CD4-positive, alpha-beta T cell treated with Interleukin-6 at 100 ng/mL for 8 hours (primary cell): ENCODE data around the gene DNASE2B.

Source experiments
- DNase-seq: peaks from one replicate; pipeline ENCODE4 v3.0.0-alpha.2; 2020; ENCODE audit warnings: mixed read lengths, low spot score

DNASE2B gene

DNA sequence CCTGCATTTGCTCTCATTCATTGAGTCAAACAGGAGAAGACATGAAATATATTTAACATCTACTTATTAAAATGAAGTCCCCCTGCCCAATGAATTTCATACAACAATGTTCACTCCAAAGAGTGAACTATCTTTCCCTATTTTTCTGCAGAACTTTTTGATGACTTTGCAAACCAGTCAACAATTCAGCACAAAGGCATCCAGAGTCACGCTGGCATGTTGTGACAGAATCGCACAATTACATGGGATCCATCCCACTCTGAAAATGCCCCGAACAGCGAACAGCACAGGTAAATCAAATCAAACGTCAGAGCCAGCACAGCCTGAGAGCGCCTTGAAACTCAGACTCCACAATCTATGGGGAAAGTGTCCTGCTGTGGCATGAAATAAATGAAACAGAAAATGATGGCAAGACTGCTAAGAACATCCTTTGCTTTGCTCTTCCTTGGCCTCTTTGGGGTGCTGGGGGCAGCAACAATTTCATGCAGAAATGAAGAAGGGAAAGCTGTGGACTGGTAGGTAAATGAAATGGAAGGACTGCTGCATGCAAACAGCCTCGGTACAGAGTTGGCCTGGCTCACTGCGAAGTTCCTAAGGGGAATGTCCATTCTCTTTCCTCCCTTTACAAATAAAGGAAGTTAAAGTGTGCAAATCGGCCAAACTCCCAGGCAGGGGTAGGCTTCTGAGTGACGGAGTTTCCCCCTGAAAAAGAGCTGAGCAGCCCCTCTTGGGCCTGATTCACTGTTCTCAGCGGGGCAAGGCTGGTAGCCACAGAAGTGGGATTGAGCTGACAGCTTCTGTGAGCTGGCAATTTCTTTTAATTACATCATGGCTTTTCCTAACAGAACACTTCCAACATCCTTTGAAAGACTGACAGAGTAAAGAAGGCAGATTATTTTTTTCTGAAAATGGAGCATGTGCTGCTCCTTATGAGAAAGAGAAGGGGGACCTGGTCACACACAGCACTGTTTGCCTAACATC lies at the start of gene DNASE2B:
DNASE2B (plus strand) TSS at position 310 of the 981 bp plus-strand sequence; CDS start at position 391, 81 bp downstream.
- DNase-seq: no peak

- no peak for DNase-seq
These were observed 49.5 kb upstream of the DNASE2B start for GRCh38 chr1:84348759-84349158.

DNA sequence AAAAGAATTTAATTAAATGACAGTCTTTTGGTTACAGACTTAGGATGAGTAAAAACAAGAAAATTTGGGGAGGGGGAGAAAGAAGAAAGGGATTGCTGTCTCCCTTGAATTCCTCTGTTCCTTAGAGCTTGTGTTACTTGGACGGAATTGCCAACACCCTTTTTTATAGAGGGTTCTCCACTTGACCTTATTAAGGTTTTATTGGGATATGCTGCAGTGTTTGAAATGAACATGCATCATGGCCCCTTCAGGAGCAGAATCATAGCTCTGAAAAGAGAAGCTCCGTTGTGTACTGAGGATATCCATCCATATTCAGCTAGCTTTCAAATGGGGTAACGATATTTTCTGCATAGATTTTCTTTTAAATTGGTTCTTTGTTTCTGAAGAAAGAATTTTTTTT lies 48.2 kb upstream of the DNASE2B start:
- DNase-seq: no peak

DNA sequence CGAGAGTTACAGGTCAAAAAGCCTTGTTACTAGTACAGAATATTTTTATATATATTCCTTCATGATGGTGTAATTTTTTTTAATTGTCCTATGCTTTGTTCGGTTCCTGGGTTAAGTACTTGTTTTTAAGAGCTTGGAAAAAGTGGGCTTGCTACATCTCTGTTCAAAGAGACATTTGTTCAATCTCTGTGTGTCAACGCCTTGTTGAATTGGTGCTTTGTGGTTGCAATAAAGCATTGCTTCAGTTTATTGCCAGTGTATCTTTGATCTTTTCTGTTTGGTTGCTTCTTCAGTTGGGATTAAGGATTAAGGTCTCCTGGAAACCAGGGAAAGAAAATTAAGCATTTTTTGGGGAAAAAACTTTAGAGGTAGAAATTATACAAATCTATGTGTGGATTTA lies 47.7 kb upstream of the DNASE2B start:
- no peak for DNase-seq

- DNase-seq: no peak
These were observed 45.8 kb upstream of the DNASE2B start for GRCh38 chr1:84352298-84353106.

GRCh38 chr1:84353695-84354094 lies 44.6 kb upstream of the DNASE2B start:
- no peak for DNase-seq

DNA sequence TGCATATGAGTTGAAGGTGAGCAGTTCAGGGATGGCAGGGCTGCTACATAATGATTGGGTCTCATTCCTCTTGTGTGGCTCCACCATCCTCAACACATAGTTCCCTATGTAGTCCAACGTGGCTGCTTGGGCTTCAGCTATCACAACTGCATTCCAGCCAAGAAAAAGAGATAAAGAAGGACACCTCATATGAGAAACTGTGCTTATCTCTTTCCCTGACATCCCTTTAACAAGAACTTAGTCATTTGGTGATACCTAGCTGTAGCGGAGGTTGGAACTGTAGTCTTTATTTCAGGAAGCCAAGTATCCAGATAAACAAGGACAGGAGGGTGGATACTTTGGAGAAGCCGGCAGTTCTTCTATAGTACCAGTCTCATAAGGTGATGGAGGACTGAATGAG lies 42.7 kb upstream of the DNASE2B start:
- DNase-seq: no peak

DNA sequence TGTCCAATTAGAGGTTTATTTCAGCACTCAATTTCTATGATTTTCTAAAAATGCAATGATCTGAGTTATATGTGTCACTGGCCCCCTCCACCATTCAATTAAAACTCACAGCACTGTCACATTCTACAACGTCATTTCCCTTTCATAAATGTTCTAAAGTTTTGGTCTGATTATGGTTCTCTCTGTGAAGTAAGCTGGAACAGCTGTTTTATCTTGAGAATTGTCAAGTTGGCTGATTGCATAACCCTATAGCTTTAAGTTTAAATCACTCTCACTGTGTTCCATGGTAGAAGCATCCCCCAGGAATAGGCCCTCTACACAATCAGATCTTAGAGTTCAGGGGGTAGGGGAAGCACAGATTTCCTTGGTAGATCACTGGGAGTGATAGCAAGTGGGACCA lies 41.4 kb upstream of the DNASE2B start:
- DNase-seq: no peak

- no peak for DNase-seq
These were observed 39.6 kb upstream of the DNASE2B start for GRCh38 chr1:84358695-84359094.

DNA sequence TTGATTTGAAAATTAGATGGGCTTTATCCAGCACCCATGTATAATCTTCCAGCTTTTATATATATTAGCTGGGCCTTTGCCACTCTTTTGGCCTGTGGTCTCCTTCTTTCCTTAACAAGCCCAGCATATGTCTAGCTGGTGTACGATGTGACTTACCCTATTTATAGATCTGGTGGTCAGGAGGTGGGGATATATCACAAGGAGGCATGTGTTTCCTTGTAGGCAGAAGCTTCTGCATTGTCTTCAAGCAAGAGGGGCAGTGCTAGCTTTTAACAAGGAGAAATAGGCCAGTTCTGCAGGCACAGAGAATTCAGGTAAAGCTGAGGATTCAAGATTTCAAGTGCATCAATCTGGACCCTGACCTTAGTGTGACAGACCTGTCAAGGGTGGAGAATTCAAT lies 38.0 kb upstream of the DNASE2B start:
- no peak for DNase-seq

DNA sequence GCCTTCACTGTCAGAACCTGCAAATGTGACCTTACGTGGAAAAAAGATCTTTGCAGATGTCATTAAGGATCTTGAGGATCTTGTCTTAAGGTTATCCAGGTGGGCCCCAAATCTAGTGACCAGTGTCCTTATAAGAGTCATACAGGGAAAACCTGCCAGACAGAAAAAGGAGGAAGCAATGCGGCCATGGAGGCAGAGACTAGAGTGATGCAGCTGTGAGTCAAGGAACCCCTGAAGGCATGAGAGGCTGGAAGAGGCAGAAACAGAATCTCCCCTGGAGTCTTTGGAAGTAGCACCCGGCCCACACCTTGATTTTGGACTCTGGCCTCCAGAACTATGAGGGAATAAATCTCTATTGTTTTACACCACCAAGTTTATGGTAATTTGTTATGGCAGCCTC lies 36.5 kb upstream of the DNASE2B start:
- DNase-seq: no peak

GRCh38 chr1:84363019-84363418 lies 35.3 kb upstream of the DNASE2B start:
- no peak for DNase-seq

DNA sequence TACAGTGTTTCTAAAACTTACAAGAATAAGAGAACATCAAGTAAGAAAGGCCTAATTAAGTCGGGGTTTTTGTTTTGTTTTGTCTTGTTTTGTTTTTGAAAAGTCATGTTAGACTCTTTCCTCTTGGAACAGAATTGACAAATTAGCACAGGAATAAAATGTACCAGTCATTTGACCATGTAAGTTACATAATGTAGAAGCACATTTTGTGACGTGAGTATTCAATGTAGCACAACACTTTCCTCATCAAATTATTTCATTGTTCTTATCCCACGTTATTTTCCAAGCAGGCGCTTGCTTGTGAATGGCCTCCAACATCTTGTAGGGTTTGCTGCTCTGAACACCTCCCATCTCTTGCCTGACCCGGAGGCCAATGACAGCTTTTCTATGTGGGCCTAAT lies 34.7 kb upstream of the DNASE2B start:
- DNase-seq: no peak

GRCh38 chr1:84365225-84366221 lies 32.8 kb upstream of the DNASE2B start:
- DNase-seq: no peak

- no peak for DNase-seq
These were observed 31.5 kb upstream of the DNASE2B start for GRCh38 chr1:84366786-84367185.

GRCh38 chr1:84367219-84367618 lies 31.1 kb upstream of the DNASE2B start:
- no peak for DNase-seq

GRCh38 chr1:84368441-84368840 lies 29.8 kb upstream of the DNASE2B start:
- DNase-seq: no peak

DNA sequence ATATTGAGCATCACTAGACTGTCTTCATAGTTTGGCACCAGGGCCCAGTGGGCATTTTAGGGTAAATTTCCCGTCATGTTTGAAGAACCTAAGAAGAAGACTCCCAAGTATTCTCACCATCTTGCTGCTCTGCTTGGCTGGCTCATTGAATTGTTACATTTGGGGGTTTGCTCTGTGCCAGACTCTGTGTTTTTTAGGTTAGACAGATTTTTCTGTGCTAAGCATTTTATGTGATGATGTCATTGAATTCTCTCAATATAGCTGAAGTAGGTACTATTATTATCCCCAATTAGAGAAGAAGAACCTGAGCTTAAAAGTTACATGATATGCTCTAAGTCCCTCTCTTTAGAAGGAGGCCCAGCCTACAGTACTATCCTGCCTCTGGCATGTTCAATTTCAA lies 28.0 kb upstream of the DNASE2B start:
- DNase-seq: no peak

GRCh38 chr1:84370831-84371394 lies 27.4 kb upstream of the DNASE2B start:
- no peak for DNase-seq

- no peak for DNase-seq
These were observed 24.7 kb upstream of the DNASE2B start for GRCh38 chr1:84373436-84374141.
